Mesothelial cell of epicardium (in vitro differentiated cells): ENCODE results near the gene SPATA6L. TPM values are rescaled to one million over a fixed set of nuclear protein-coding genes. Genes with fewer than 3 reads are reported as not detected.

Experiments
- DNase-seq, 2 experiments: peaks; one replicate each; pipeline ENCODE4 v3.0.0; 2021; ENCODE audit warnings: low spot score in 2 of 2; ENCODE audit not compliant: unreplicated experiment in 2 of 2
- H3K27ac Mint-ChIP-seq: 2 replicates; pipeline ENCODE4 v1.8.0; 2021; ENCODE audit warnings: mixed read lengths
- H3K27me3 Mint-ChIP-seq: 2 replicates; pipeline ENCODE4 v1.8.0; 2021; ENCODE audit warnings: low read depth, mixed read lengths
- H3K36me3 Mint-ChIP-seq: 2 replicates; pipeline ENCODE4 v1.8.0; 2021; ENCODE audit warnings: mixed read lengths
- H3K4me1 Mint-ChIP-seq: 2 replicates; pipeline ENCODE4 v1.8.0; 2021; ENCODE audit warnings: mixed read lengths
- H3K4me3 Mint-ChIP-seq: 2 replicates; pipeline ENCODE4 v1.8.0; 2021; ENCODE audit warnings: mild to moderate bottlenecking, moderate library complexity, mixed read lengths
- H3K9me3 Mint-ChIP-seq: 2 replicates; pipeline ENCODE4 v1.8.0; 2021; ENCODE audit warnings: mixed read lengths
- CTCF ChIP-seq: fragments of 200-600 bp; sonication (generic); IDR thresholded peaks from one replicate; pipeline ENCODE4 v1.5.0; 2021; ENCODE audit warnings: antibody characterized with exemption; ENCODE audit not compliant: unreplicated experiment
- total RNA-seq: library from RNA; stranded (reverse); gene quantifications from 3 replicates; pipeline ENCODE4 v1.2.1, GENCODE V29; 2021

SPATA6L gene
- total RNA-seq, 1 donor from 2014 or later = 6.1 TPM

DNA sequence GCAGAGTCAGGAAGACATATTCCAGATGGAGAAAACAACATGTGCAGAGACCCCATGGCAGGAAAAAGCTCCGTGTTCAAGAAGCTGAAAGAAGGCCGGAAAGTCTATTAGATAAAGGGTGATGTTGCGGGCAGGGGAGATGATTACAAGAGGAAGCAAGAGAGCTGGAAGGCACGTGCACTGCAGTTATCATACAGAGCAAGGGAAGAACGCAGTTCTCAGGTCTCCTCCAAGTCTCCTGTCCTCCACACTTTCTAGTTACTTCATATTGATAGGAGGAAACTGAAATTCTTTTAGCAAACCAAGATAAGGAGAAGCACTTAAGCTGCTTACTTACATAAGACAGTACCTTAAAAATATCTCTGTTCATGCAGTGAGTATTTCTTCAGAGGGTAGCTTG is 62.5 kb downstream of the SPATA6L start:
- Mint-ChIP-seq H3K9me3 (no peaks in the 10 kb centered on the region), H3K4me3 (no peak overlapping the region), H3K27ac (no peak overlapping the region), H3K4me1 (no peaks in the 10 kb centered on the region), H3K36me3 (no peaks in the 10 kb centered on the region), H3K27me3 (no peaks in the 10 kb centered on the region)
- TF ChIP-seq CTCF = no peak
- DNase-seq = no peak

GRCh38 chr9:4600368-4600767 is 65.9 kb downstream of the SPATA6L start:
- Mint-ChIP-seq H3K27ac (no peak overlapping the region), H3K9me3 (no peaks in the 10 kb centered on the region), H3K4me1 (no peaks in the 10 kb centered on the region), H3K27me3 (no peaks in the 10 kb centered on the region), H3K4me3 (no peak overlapping the region), H3K36me3 (no peaks in the 10 kb centered on the region)
- DNase-seq = no peak
- no peak for TF ChIP-seq CTCF

DNA sequence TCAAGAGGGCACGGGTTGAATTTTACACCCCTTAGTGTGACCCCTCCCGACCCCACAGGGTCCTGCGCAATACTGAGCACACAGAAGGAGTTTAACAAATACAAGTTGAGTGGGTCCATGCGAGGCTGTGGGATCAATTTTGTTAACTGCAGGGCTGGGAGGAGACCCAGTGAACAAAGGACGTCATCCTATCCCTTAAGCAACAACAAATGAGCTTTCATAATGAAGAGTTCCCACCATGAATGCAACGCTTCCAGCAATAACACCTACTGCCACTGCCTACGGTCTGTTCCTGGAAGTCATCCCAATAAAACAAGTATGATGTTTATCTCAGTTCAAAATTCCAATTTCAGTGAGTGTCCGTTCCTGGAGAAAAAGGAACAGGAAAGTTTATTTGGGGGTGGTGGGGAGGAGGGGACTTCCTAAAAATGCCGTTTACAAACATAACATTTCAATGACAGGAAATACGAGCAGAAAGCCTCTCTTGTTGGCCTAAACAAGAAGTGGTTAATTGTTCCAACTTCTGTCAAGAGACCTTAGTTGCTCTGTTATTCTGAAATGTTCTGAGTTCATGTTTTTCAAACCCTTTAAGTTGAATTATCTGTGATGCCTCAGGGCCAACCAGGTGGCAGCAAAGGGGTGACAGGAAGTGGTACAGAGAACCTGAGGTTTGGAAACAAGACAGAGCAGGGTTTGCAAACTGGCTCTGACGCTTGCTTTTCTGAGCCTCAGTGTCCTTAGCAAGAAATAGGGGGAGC is 69.9 kb downstream of the SPATA6L start:
- no peaks in the 10 kb centered on the region for H3K9me3 Mint-ChIP-seq
- H3K4me3 Mint-ChIP-seq = no peak overlapping the region
- peaks cover 7% of the 10 kb centered on the region for H3K4me1 Mint-ChIP-seq
- no peak overlapping the region for H3K27ac Mint-ChIP-seq
- no peak for TF ChIP-seq CTCF
- no peaks in the 10 kb centered on the region for H3K27me3 Mint-ChIP-seq
- H3K36me3 Mint-ChIP-seq = no peaks in the 10 kb centered on the region
- no peak for DNase-seq

- H3K36me3 Mint-ChIP-seq = no peaks in the 10 kb centered on the region
- DNase-seq = no peak
- H3K9me3 Mint-ChIP-seq = no peaks in the 10 kb centered on the region
- H3K27me3 Mint-ChIP-seq = no peaks in the 10 kb centered on the region
- H3K27ac Mint-ChIP-seq = no peak overlapping the region
- H3K4me1 Mint-ChIP-seq = peaks cover 20% of the 10 kb centered on the region
- no peak overlapping the region for H3K4me3 Mint-ChIP-seq
- no peak for TF ChIP-seq CTCF
Observed at GRCh38 chr9:4594994-4595393, 71.3 kb downstream of the SPATA6L start.

DNA sequence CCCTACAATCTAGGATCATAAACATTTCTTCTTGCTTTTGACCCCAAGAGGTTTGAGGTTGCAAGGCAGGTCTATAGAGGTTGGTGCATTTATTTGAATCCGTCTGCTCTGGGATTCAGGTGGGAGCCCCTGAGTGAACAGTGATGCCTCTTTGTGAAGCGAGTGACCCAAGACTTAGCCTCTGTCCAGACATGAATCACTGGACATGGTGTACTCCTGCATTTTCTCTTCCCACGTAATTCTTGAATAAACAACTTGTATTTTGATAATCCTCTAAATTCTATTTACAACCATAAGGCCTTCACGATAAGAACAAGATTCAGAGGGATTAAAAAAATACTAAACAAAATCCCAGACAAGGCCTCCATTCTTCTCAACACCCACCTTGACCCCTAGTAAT is 71.7 kb downstream of the SPATA6L start:
- H3K4me3 Mint-ChIP-seq = no peak overlapping the region
- no peaks in the 10 kb centered on the region for H3K36me3 Mint-ChIP-seq
- no peak for TF ChIP-seq CTCF
- H3K9me3 Mint-ChIP-seq = no peaks in the 10 kb centered on the region
- peaks cover 20% of the 10 kb centered on the region for H3K4me1 Mint-ChIP-seq
- no peak overlapping the region for H3K27ac Mint-ChIP-seq
- DNase-seq = no peak
- H3K27me3 Mint-ChIP-seq = no peaks in the 10 kb centered on the region
